ENCODE measurements around the gene TF. TPM values are rescaled to one million over a fixed set of nuclear protein-coding genes. Genes with fewer than 3 reads are reported as not detected.

TF gene
- total and polyA plus RNA-seq, 2 experiments from 2014 or later: 0.33 to 3.0 TPM

DNA sequence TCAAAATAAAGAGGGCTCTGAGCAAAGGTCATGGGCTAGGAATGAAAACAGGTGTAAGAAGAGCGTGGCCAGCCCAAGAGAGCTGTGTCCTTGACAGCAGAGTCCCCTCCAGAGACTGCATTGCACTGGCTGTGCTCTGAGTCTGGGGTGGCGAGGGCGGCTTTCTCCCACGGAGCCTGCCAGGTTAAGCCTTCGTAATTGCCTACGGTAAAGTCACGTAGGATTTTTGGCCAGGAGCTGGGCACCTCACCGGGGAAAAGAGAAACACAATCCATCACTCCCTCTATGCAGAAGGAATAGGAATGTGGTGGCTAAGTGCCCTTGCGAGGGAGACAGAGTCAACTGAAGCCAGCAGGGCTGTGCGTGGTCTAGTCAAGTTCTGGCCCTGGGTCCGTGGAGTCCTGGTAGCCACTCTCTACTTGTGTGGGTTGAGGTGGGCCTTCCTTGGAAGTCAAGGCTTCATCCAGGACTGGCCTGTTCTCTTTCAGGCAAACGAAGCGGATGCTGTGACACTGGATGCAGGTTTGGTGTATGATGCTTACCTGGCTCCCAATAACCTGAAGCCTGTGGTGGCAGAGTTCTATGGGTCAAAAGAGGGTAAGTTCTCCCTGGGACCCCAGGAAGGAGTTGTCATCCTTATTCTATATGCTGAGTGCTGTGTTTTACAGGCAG lies 7.0 kb downstream of the TF start:
- no peak for DNase-seq (ENCODE audit: low read depth in 1 of 2, low spot score in 1 of 2)
- no peak overlapping the region for H3K27ac ChIP-seq
- H3K4me3 ChIP-seq: no peak overlapping the region
- H3K4me1 ChIP-seq (ENCODE audit: low read depth): no peaks in the 10 kb centered on the region
- H3K9me3 ChIP-seq (ENCODE audit: low read depth): no peaks in the 10 kb centered on the region
- H3K36me3 ChIP-seq: no peaks in the 10 kb centered on the region
- no peak for TF ChIP-seq CTCF (IDR thresholded peaks at IDR 0.05; ENCODE audit: low read depth, low read length)
- H3K27me3 ChIP-seq: no peaks in the 10 kb centered on the region

- no peak for TF ChIP-seq CTCF (IDR thresholded peaks at IDR 0.05; ENCODE audit: low read depth, low read length)
- no peaks in the 10 kb centered on the region for H3K36me3 ChIP-seq
- H3K27ac ChIP-seq: no peak overlapping the region
- H3K9me3 ChIP-seq (ENCODE audit: low read depth): no peaks in the 10 kb centered on the region
- no peaks in the 10 kb centered on the region for H3K27me3 ChIP-seq
- H3K4me1 ChIP-seq (ENCODE audit: low read depth): no peaks in the 10 kb centered on the region
- H3K4me3 ChIP-seq: no peak overlapping the region
- DNase-seq (ENCODE audit: low read depth in 1 of 2, low spot score in 1 of 2): no peak
Observed at GRCh38 chr3:133753779-133754164, 7.6 kb downstream of the TF start.

- Histone ChIP-seq H3K9me3 (ENCODE audit: low read depth) (no peaks in the 10 kb centered on the region), H3K27me3 (no peaks in the 10 kb centered on the region), H3K36me3 (no peaks in the 10 kb centered on the region), H3K27ac (no peak overlapping the region), H3K4me1 (ENCODE audit: low read depth) (no peaks in the 10 kb centered on the region), H3K4me3 (no peak overlapping the region)
- DNase-seq (ENCODE audit: low read depth in 1 of 2, low spot score in 1 of 2): no peak
- no peak for TF ChIP-seq CTCF (IDR thresholded peaks at IDR 0.05; ENCODE audit: low read depth, low read length)
Observed at GRCh38 chr3:133754455-133754854, 8.3 kb downstream of the TF start.

DNA sequence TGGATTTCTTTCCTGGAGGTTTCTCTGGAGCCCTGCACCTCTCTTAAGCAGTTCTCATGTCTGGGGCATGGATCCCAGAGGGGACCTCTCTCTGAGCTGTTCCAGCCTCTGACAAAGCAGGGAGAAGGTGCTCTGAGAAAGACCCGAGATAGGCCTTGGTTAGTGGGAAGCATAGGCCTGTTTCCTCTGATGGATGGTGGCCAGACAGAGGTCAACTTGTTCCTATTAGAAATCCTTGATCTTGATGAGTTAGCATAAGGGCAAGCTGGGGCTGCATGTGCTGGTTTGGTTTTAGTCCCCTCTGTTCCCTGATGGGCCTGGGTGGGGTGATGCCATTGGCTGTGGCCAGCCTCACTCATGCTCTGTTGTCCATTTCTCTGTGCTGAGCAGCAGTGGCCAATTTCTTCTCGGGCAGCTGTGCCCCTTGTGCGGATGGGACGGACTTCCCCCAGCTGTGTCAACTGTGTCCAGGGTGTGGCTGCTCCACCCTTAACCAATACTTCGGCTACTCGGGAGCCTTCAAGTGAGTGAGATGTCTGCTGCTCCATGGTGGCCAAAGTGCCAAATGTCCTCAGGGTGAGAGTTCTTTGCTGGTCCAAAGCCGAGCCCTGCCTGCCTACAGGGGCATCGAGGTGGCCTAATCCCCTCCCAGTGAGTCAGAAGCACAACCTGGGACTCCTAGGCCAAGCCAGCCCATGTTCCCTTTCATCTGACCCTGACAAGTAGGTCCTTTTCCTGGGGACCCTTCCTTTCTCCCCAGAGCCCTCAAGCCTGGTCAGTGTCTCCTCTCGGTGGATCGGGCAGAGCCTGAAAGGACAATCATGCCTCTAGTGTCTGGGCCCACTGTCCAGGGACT lies 9.0 kb downstream of the TF start:
- DNase-seq (ENCODE audit: low read depth in 1 of 2, low spot score in 1 of 2): no peak
- Histone ChIP-seq H3K4me3 (no peak overlapping the region), H3K4me1 (ENCODE audit: low read depth) (no peaks in the 10 kb centered on the region), H3K27ac (no peak overlapping the region), H3K27me3 (no peaks in the 10 kb centered on the region), H3K9me3 (ENCODE audit: low read depth) (no peaks in the 10 kb centered on the region), H3K36me3 (no peaks in the 10 kb centered on the region)
- TF ChIP-seq CTCF (IDR thresholded peaks at IDR 0.05; ENCODE audit: low read depth, low read length): no peak

DNA sequence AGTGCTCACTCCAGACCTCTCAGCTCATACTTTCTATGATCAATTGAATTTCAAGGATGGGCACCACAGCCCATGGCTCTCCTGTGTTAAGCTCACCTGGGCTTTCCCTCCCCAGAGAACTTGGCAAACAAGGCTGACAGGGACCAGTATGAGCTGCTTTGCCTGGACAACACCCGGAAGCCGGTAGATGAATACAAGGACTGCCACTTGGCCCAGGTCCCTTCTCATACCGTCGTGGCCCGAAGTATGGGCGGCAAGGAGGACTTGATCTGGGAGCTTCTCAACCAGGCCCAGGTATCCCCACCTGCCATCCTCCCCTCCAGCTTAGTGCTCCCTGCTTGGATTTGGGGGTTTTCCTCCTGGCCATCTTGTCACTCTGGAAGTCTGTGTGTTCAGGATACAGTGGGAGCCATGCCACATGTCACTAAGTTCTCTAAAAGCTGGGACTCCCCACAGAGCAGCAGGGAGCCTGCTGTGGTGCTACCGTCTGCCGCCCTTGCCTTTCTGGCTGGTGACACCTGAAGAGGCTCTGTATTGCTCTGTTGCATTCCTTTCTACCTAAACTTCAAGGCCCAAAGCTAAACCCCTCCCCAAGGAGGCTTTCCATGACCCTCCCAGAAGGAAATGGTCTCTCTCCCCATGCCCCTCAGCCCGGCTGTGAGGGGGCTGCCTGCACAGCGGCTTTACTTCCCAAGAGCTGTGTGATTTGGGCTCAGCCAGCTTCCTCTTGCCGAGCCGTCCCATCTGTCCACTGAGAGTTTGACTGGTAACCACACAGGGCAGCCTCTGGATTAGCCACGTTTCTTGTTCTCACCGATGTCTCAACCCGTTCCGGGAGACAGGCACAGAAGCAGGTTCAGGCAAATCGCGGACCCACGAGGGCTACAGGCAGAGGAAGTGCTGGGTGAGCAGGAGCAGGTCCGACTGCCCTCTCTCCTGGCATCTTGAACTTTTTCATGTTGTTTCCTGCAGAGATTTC lies 10.8 kb downstream of the TF start:
- H3K27ac ChIP-seq: no peak overlapping the region
- DNase-seq (ENCODE audit: low read depth in 1 of 2, low spot score in 1 of 2): no peak
- H3K4me1 ChIP-seq (ENCODE audit: low read depth): no peaks in the 10 kb centered on the region
- no peak for TF ChIP-seq CTCF (IDR thresholded peaks at IDR 0.05; ENCODE audit: low read depth, low read length)
- no peaks in the 10 kb centered on the region for H3K9me3 ChIP-seq (ENCODE audit: low read depth)
- H3K36me3 ChIP-seq: no peaks in the 10 kb centered on the region
- no peak overlapping the region for H3K4me3 ChIP-seq
- peaks cover 5% of the 10 kb centered on the region for H3K27me3 ChIP-seq
